Erythroblast (primary cell): ENCODE data around the gene MYLIP.

Experiments used
- DNase-seq, 2 experiments: peaks; one replicate each; lab custom pipeline; 2025; lab: John Stamatoyannopoulos, UW
- GATA1 ChIP-seq: IDR thresholded peaks from 2 replicates; pipeline ENCODE4 v1.6.1; 2011; ENCODE audit warnings: low read depth, mild to moderate bottlenecking, control low read depth, low read length, moderate library complexity
- POLR2A ChIP-seq: IDR thresholded peaks from 2 replicates; pipeline ENCODE4 v1.6.1; 2011; ENCODE audit warnings: mild to moderate bottlenecking, low read length

The MYLIP gene

DNA sequence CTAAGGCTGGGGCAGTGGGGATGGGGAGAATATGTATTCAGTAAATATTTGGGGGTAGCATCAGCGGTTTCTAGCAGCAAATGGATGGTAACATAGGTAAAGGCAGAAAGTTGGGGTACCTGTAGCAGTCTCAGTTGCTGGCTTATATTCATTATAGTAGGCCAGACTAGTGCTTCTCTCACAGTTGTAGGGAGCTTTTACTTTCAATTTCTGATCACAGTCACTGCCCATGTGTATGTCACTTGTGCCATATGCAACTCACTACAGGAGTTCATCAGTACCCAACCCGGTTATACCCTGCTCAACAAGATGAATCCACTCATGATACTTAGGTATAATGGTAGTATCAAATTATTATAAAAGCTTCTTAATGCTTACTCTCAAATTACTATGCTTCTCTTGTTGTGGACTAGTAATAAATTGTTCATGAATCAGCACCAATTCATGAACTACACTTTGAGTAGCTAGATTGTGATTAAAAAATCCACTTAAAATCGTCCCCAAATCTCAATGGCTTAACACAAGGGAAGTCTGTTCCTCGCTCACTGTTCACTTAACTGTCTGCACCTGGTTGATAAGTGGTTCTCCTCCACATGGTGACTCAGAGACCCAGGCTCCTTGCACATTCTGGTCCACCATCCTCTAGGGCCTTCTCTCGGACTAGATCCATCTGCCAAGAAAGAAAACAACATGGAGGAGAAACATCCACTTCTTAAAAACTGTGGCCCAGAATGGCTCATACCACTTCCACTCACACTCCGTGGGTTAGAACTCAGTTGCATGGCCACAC is 31.3 kb upstream of the MYLIP start:
- DNase-seq, result no peak

DNA sequence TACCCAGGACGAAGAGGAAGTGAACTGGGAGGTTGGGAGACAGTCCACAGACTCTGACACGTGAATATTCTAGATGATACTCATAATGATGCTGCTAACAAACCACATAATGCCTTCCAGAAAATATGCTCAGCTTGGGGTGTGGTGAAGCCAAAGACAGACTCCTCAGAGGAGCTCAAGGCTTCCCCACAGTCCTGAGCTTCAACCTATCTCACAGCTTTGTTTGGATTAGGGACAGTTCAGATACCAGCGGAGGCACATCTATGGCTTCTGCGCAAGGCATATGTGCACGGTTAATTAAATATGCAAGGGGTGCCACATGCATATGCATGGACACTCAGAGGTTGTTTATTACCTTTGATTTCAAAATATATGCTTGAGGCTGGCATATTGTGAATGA is 30.7 kb upstream of the MYLIP start:
- TF ChIP-seq GATA1 (no peak), POLR2A (no peak)
- DNase-seq, result no peak

More for the DNA sequence above, 31.3 kb upstream of the MYLIP start:
- TF ChIP-seq GATA1, result no peak
- no peak for TF ChIP-seq POLR2A

DNA sequence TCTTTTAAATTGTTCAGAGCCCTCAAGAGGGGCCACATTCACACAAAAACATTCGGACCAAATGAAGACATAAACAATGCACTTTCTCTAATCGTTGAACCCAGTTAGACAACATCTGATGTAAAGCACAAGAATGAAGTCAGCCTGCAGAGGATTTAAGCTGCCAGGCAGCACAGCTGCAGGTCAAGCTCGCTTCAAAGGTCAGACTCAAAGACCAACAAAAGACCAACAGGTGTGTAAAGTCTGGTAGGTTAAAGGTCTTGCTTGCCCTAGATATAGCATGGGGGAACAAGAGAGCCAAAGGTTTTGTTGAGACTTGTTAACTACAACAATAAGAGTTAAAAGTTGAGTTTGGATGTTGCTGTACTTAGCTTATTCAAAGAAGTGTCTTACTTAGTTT is 26.7 kb upstream of the MYLIP start:
- no peak for TF ChIP-seq POLR2A
- TF ChIP-seq GATA1, result no peak
- no peak for DNase-seq

DNA sequence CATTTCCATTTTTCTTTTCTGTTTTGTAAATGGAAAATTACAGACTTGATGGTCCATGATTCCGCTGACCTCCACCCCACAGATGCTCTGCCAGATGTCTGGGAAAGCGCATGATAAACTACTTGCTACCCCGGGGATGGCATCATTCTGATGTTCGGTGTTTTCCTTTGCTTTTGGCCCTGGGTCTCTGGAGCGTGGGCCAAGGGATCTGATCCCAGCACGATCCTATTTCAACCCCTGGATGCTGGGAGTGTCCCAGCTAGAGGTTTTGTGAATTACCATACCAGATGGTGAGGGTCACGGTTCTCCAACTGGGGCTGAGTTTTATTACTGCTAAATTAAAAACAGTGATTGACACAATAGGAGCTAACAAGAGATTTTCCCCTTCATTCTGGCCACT is 25.2 kb upstream of the MYLIP start:
- TF ChIP-seq POLR2A, result no peak
- TF ChIP-seq GATA1, result no peak

DNA sequence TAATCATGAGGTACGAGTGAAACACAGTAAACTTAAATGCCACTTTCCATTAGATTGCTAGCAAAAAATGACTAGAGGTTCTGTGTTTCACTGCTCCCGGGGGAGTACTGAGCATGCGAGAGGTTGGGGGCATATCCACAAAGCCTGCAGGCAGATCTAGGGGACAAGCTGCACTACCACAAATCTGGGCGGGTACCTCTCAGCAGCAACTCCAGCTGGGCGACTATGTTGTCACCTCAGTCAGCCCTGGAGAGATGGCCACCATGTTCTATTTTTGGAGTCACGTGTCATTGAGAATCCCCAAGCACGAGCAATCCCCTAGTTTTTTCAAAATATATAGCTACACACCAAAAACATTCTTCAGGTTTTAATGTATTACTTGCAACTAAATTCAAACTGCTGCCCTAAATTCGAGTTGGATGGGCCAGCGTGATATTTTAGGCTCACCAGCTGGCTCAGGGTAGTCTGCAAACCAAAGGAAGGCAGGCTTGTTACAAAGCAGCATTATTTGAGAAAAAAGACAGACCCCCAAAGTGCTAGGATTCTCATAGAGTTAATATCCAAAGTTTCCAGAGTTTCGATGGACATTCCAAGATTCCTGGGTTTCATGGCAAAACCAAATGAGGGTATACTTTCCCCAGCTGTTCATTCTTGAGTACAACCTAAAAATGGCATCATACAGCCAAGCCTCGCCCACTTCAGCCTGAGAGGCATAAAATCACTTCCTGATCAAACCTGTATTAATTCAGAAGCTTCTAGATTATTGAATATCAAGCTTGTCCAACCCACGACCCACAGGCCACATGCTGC is 24.1 kb upstream of the MYLIP start:
- TF ChIP-seq POLR2A (no peak), GATA1 (no peak)
- no peak for DNase-seq

More for the DNA sequence above, 25.2 kb upstream of the MYLIP start:
- DNase-seq, result no peak

DNA sequence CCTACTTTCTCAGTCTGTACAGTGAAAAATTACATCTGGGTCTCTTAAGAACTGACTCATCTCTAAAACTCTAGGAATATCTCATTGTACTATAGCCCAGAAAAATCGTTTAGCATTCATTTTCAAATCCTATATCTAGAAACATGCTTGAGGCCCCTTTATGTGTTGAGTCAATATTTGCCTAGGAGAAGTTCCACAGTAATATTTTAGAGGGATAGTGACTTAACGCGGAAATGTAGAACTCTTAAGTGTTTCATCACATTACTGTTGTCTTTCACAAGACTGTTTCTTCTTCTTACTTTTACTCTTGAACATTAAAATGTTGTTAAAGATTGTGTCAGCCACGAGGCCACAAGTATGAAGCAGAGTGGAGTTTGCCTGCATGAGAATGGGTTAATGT is 23.0 kb upstream of the MYLIP start:
- DNase-seq, result no peak
- TF ChIP-seq POLR2A, result no peak
- TF ChIP-seq GATA1, result no peak

DNA sequence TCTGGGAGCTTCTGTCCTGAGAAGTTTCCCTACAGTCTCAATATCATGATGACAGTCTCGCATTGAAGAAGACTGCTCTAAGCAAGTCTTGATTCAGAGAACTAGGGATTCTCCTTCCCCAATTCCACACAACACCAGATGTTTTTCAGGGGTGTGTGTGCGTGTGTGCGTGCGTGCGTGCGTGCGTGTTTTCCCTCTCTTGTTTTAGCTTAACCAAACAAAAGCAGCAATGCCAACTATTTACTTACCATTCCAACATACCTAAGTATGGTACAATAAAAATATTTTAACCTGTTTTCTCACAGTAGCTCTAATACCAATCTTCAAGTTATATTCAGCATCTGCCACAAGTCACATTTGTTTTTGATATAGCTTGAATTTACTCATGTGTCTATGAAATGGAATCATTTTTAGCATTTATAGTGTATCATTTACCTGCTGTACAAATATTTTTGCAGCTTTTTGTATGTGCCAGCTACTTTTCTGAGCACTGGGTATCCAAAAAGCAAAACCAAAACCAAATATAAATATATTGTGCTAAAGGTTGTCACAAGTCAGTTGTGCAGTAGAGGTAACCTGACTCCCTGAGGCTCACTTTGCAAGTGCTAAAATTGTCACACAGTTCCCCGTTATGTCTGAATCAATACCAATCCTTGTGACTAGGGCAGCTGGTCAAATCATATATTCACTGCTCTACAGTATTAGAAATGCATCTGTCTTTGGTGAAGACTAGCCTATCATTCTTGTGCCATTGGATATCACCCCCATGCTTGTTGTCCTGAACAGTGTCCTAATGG is 21.7 kb upstream of the MYLIP start:
- TF ChIP-seq GATA1, result no peak
- TF ChIP-seq POLR2A, result no peak
- DNase-seq, result no peak

DNA sequence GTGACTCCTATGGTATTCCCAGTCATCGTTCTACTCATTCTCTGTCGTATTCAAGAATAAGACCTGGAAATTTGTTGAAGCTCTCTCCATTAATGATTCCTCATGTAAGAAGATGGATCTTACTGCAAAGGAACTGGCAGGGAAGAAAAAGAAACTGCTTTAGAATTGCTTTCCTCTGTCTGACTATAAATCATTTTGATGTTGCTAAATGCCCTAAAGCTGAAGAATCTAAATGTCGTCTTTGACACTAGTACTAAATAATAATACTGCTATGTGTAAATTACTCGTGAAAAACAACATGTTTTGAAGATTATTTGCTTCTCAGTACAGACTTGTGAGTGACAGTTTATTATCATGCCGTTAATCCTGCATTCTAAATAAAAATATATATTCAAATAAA is 20.5 kb upstream of the MYLIP start:
- TF ChIP-seq POLR2A (no peak), GATA1 (no peak)
- DNase-seq, result no peak

DNA sequence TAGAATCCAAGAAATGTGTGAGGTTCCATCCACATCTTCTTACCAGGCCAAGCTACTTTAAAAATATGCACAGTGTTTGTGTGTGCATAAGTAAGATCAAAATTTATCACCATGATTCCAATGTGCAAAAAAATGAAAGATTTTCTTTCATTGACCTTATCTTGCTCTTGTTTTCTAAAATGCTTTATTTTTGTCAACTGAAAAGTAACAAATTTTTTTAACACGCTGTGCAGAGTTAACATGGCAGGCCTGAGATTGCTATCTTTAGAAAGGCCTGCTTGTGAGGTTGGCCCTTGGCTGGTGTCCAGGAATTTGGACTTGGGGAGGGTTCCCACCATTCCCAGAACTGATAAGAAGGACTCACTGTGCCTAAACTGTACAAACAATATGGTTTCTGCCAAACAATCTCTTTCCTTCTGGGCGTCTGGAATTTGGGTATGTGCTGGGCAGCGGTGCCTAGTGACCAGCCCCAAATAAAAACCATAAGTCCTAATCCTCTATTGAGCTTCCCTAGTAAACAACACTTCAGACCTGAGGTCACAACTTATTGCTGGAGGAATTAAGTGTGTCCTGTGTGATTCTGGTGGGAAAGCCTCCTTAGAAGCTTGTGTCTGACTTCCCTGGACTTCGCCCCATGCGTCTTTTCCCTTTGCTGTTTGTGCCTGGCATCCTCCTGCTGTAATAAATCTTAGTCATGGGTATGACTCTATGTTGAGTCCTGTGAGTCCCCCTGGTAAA is 19.8 kb upstream of the MYLIP start:
- DNase-seq, result peak; percentile 71 to 77
- no peak for TF ChIP-seq POLR2A
- TF ChIP-seq GATA1, result peak; percentile 27

DNA sequence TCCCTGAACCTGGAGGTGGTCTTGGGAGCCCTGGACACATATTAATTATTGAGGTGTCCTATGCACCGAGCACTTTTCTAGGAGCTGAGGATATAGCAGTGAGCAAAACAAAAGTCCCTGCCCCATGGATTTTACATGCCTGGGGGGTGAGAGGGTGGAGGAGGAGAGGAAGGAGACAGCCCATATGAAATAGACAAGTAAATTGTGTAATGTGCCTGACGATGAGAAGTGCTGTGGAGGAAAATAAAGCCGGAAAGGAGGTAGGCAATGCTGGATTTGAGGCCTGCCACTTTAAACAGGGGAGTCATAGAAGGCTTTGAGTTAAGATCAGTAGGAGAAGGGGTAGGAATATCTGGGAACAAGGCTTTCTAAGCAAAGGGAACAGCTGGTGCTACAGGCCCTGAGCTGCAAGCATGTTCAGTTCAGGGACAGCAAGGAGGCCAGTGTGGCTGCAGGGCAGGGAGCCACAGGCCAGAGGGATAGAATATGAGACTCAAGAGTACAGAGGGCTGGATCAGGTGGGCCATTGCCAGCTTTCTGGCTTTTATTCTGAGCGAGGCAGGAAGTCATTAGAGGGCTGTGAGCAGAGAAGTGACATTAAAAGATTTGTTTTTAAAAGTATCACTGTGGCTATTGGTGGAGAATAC is 19.1 kb upstream of the MYLIP start:
- no peak for DNase-seq
- TF ChIP-seq GATA1 (no peak), POLR2A (no peak)

DNA sequence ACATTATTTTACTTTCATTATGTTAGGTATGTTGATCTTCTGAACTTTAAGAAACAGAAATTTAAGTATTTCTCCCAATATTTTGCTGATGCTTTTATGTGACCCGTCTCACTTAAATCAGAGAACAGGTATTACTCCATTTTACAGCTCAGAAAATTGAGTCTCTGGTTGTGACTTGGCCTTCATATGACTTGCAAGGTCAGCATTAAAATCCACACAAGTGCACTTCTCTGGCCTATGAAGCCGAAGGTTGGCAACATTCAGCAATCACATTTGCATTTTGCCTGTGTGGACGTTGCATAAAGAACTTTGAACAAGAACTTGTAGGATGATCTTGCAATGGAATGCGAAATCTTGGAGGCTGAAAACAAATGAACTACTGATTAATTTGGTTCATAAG is 10.1 kb upstream of the MYLIP start:
- no peak for DNase-seq
- TF ChIP-seq POLR2A (no peak), GATA1 (no peak)

DNA sequence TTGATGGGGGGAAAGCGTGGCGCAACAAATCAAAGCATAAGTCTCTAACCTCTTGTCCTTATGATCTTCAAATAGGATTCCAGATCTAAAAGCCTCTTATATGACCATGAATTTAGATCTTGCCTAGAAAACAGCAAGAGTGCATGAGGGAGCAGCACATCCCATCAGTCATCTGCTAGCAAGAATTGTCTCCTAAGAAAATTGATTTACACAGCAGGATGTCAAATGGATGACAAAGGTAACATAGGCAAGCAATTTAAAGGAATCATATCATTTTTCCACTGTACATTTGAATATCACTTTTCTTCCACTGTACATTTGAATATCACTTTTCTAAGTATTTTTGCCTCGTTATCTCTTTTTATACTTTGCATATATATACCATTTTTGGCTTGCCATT is 7.5 kb upstream of the MYLIP start:
- no peak for TF ChIP-seq GATA1
- no peak for TF ChIP-seq POLR2A
- no peak for DNase-seq

DNA sequence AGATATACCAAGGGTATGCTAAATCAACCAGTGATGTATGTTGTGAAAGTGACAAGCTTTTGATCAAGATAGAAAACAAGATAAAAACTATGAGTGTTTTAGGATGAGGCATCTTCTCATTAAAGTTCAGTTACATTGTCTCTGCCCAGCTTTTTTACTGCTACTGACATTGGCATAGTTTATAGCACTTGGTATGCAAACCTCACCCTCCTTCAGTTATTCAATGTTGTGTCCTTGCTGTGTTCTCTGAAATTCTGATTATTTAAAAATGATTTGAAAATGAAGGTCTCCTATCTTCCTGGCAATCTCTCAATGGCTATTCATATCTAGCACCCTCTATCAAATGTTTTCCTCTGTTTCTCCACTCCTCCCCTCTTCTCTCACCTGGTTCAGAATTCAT is 6.7 kb upstream of the MYLIP start:
- DNase-seq, result no peak
- TF ChIP-seq POLR2A (no peak), GATA1 (no peak)
